Measurements from ENCODE around the gene SLC30A9. TPM values are rescaled to one million over a fixed set of nuclear protein-coding genes. Genes with fewer than 3 reads are reported as not detected.

Gene SLC30A9
- total and polyA plus RNA-seq, 7 experiments from 2014 or later: 21.4 to 42.1 (median 32.7) TPM

Other genes starting within 250 kb of the SLC30A9 start
- not detected for gene PHOX2B, start 241.8 kb upstream of the SLC30A9 start, total RNA-seq
- not detected for gene PHOX2B, start 241.8 kb upstream of the SLC30A9 start, polyA plus RNA-seq
- gene TMEM33, start 55.1 kb upstream of the SLC30A9 start, total RNA-seq: 10 to 100 TPM; 24.2 to 61.9 (median 39.6) TPM
- gene TMEM33, start 55.1 kb upstream of the SLC30A9 start, polyA plus RNA-seq: 10 to 100 TPM; 14.9 to 20.7 TPM
- under 1 TPM; 0.24 to 0.35 (median 0.32) TPM for gene DCAF4L1, start 8.8 kb upstream of the SLC30A9 start, total RNA-seq
- gene DCAF4L1, start 8.8 kb upstream of the SLC30A9 start, polyA plus RNA-seq: under 1 TPM in 1 of 2 donors, not detected in 1; 0.15 TPM
- under 1 TPM in 3 of 5 experiments, not detected in 2; 0.19 to 0.32 (median 0.27) TPM for gene BEND4, start 162.1 kb downstream of the SLC30A9 start, total RNA-seq
- not detected for gene BEND4, start 162.1 kb downstream of the SLC30A9 start, polyA plus RNA-seq

Measured in naive thymus-derived CD4-positive, alpha-beta T cell (primary cell).